IMR-90 (cell line): ENCODE results near the gene PDHB. TPM values are rescaled to one million over a fixed set of nuclear protein-coding genes. Genes with fewer than 3 reads are reported as not detected.

Experiments
- ATAC-seq: fragments of 200-7000 bp; cut with Tn5 transposase; 2 replicates; pipeline ENCODE4 v1.9.1; 2020; ENCODE audit warnings: low read depth, mild to moderate bottlenecking, moderate library complexity
- BruUV-seq: library from RNA; stranded (reverse); fragments of 400-500 nt; replicated peaks from 2 replicates; lab custom pipeline; 2021; lab: Mats Ljungman, UMichigan
- CTCF ChIA-PET: fragments of 300-600 bp; formaldehyde crosslinking; extraction: SDS; loops from one replicate; lab custom pipeline; 2021; ENCODE audit warnings: antibody characterized with exemption; lab: Yijun Ruan, JAX
- POLR2A ChIA-PET: fragments of 300-600 bp; sonication (Branson Sonifier 250); formaldehyde crosslinking; loops from one replicate; lab custom pipeline; 2022; ENCODE audit warnings: antibody characterized with exemption; ENCODE audit not compliant: unreplicated experiment; lab: Charles Lee
- DNase-seq: peaks from one replicate; pipeline ENCODE4 v3.0.0; 2013
- H2AFZ ChIP-seq: replicated peaks from 2 replicates; pipeline ENCODE3; 2013; ENCODE audit warnings: low read length, mild to moderate bottlenecking; ENCODE audit not compliant: poor library complexity
- H2AK5ac ChIP-seq: 2 replicates; pipeline ENCODE4 v1.6.1; 2013; ENCODE audit warnings: low read depth, low read length, inconsistent platforms
- H2AK9ac ChIP-seq: replicated peaks from 2 replicates; pipeline ENCODE3; 2013; ENCODE audit warnings: mild to moderate bottlenecking, low read depth, low read length, moderate library complexity; ENCODE audit not compliant: poor library complexity
- H2BK120ac ChIP-seq: 2 replicates; pipeline ENCODE4 v1.6.1; 2013; ENCODE audit warnings: low read depth, low read length, inconsistent platforms
- H2BK15ac ChIP-seq: 3 replicates; pipeline ENCODE4 v1.6.1; 2013; ENCODE audit warnings: low read depth, low read length, inconsistent platforms
- H2BK20ac ChIP-seq: 2 replicates; pipeline ENCODE4 v1.6.1; 2013; ENCODE audit warnings: low read depth, mild to moderate bottlenecking, inconsistent platforms, low read length, moderate library complexity
- H2BK5ac ChIP-seq: 2 replicates; pipeline ENCODE4 v1.6.1; 2013; ENCODE audit warnings: mild to moderate bottlenecking, low read depth, low read length, inconsistent platforms; ENCODE audit not compliant: poor library complexity, severe bottlenecking
- H3K14ac ChIP-seq: replicated peaks from 2 replicates; pipeline ENCODE4 v1.6.1; 2013; ENCODE audit warnings: low read depth, low read length, inconsistent platforms
- H3K18ac ChIP-seq: 2 replicates; pipeline ENCODE4 v1.6.1; 2013; ENCODE audit warnings: low read depth, low read length, control low read depth
- H3K23ac ChIP-seq: 2 replicates; pipeline ENCODE4 v1.6.1; 2013; ENCODE audit warnings: low read depth, low read length, inconsistent platforms
- H3K27ac ChIP-seq: 2 replicates; pipeline ENCODE4 v1.5.1; 2013; ENCODE audit warnings: mild to moderate bottlenecking, control low read depth, low read length; ENCODE audit not compliant: insufficient read depth
- H3K27me3 ChIP-seq: 2 replicates; pipeline ENCODE4 v1.6.1; 2013; ENCODE audit warnings: low read length; ENCODE audit not compliant: control insufficient read depth, insufficient read depth
- H3K36me3 ChIP-seq: 2 replicates; pipeline ENCODE4 v1.6.1; 2013; ENCODE audit warnings: low read length, mixed read lengths; ENCODE audit not compliant: control insufficient read depth, insufficient read depth
- H3K4ac ChIP-seq: 2 replicates; pipeline ENCODE4 v1.6.1; 2013; ENCODE audit warnings: low read depth, low read length, inconsistent platforms
- H3K4me1 ChIP-seq: 2 replicates; pipeline ENCODE4 v1.6.1; 2013; ENCODE audit warnings: low read length, mixed read lengths; ENCODE audit not compliant: control insufficient read depth, insufficient read depth
- H3K4me2 ChIP-seq: 2 replicates; pipeline ENCODE4 v1.6.1; 2013; ENCODE audit warnings: low read depth, mild to moderate bottlenecking, control low read depth, low read length, moderate library complexity
- H3K4me3 ChIP-seq: 2 replicates; pipeline ENCODE4 v1.5.1; 2013; ENCODE audit warnings: low read depth, mild to moderate bottlenecking, control low read depth, low read length, moderate library complexity; ENCODE audit not compliant: insufficient read depth
- H3K56ac ChIP-seq: 2 replicates; pipeline ENCODE4 v1.6.1; 2013; ENCODE audit warnings: low read length, inconsistent platforms; ENCODE audit not compliant: insufficient read depth; ENCODE audit errors: extremely low read depth
- H3K79me1 ChIP-seq, 2 experiments: 2 replicates each; pipeline ENCODE4 v1.6.1; 2013; ENCODE audit warnings: low read length in 2 of 2, inconsistent platforms in 1 of 2, low read depth in 1 of 2
- H3K9ac ChIP-seq: 2 replicates; pipeline ENCODE4 v1.6.1; 2013; ENCODE audit warnings: low read depth, low read length, control low read depth
- H3K9me1 ChIP-seq: 2 replicates; pipeline ENCODE4 v1.6.1; 2013; ENCODE audit warnings: low read length, inconsistent platforms; ENCODE audit not compliant: insufficient read depth
- H3K9me3 ChIP-seq: 2 replicates; pipeline ENCODE4 v1.6.1; 2013; ENCODE audit warnings: low read length; ENCODE audit not compliant: control insufficient read depth, insufficient read depth
- H4K20me1 ChIP-seq: 2 replicates; pipeline ENCODE4 v1.6.1; 2013; ENCODE audit warnings: low read length, inconsistent platforms; ENCODE audit not compliant: insufficient read depth
- H4K5ac ChIP-seq: 2 replicates; pipeline ENCODE4 v1.6.1; 2013; ENCODE audit warnings: mild to moderate bottlenecking, low read depth, low read length, control low read depth
- H4K8ac ChIP-seq, 2 experiments: 2 replicates each; pipeline ENCODE4 v1.6.1; 2013; ENCODE audit warnings: low read depth in 2 of 2, low read length in 2 of 2, control low read depth in 1 of 2, inconsistent platforms in 1 of 2
- H4K91ac ChIP-seq: 2 replicates; pipeline ENCODE4 v1.6.1; 2013; ENCODE audit warnings: low read depth, low read length, inconsistent platforms; ENCODE audit not compliant: insufficient read depth
- CTCF ChIP-seq: conservative IDR thresholded peaks from 2 replicates; pipeline ENCODE4 v1.5.1; 2012; ENCODE audit warnings: mild to moderate bottlenecking, low read depth, low read length, improper control_type of control experiment
- ELK1 ChIP-seq: fragments of 150-350 bp; IDR thresholded peaks from 2 replicates; pipeline ENCODE4 v1.6.1; 2016; ENCODE audit warnings: low read depth, mild to moderate bottlenecking, low read length, moderate library complexity, borderline replicate concordance
- MAFK ChIP-seq: IDR thresholded peaks from 2 replicates; pipeline ENCODE4 v1.6.1; 2012; ENCODE audit warnings: low read depth, low read length, improper control_type of control experiment
- MAZ ChIP-seq: IDR thresholded peaks from 2 replicates; pipeline ENCODE4 v1.6.1; 2012; ENCODE audit warnings: low read depth, mild to moderate bottlenecking, low read length, improper control_type of control experiment, moderate library complexity, borderline replicate concordance
- RCOR1 ChIP-seq: IDR thresholded peaks from 2 replicates; pipeline ENCODE4 v1.6.1; 2012; ENCODE audit warnings: mild to moderate bottlenecking, low read length, improper control_type of control experiment; ENCODE audit not compliant: insufficient replicate concordance
- SMC3 ChIP-seq: fragments of 150-350 bp; IDR thresholded peaks from 2 replicates; pipeline ENCODE4 v1.6.1; 2016; ENCODE audit warnings: low read depth, mild to moderate bottlenecking, antibody characterized with exemption, low read length, moderate library complexity
- WGBS, 2 experiments: methylation state at CpG; one replicate each; pipeline versions ENCODE4 v1.1.5 to v1.1.7; 2013; ENCODE audit warnings: missing lambda C conversion rate in 2 of 2; ENCODE audit not compliant: insufficient read length in 1 of 2; ENCODE audit errors: extremely low coverage in 2 of 2; 5-methylcytosine and 5-hydroxymethylcytosine counted together
- dilution Hi-C: fragments of 300-500 bp; cut with HindIII; formaldehyde crosslinking; loops from one replicate; pipeline ENCODE4 v1.14.3; 2018; ENCODE audit warnings: low sequenced_read_pairs; ENCODE audit not compliant: unreplicated experiment
- in situ Hi-C: fragments of 300-500 bp; cut with MboI; formaldehyde crosslinking; loops from 3 replicates; pipeline ENCODE4 v1.14.3; 2019; ENCODE audit warnings: low sequenced_read_pairs, inconsistent platforms, mixed read lengths
- intact Hi-C: fragments of 100-400 bp; cut with micrococcal nuclease; formaldehyde crosslinking; loops from 2 replicates; pipeline ENCODE4 v1.10.0; 2022
- polyA plus RNA-seq, 3 experiments: library from polyadenylated mRNA; depleted of rRNA; stranded (reverse); fragments of >200 nt; gene quantifications; 2 replicates each; pipeline ENCODE4 v1.2.3, GENCODE V29; 2012; ENCODE audit warnings: low replicate concordance in 1 of 3
- total RNA-seq: library from RNA; depleted of rRNA; stranded (reverse); fragments of >200 nt; gene quantifications from 2 replicates; pipeline ENCODE4 v1.2.3, GENCODE V29; 2012

Gene PDHB
- total and polyA plus RNA-seq, 2 of the 4 experiments (the other 2 are of a cell fraction) = 69.2 to 73.5 TPM

- no peaks in the 10 kb centered on the region for H3K9me3 ChIP-seq
- no peak overlapping the region for H4K8ac ChIP-seq
- H3K9me1 ChIP-seq = peaks cover 10% of the 10 kb centered on the region
- no peak overlapping the region for H3K56ac ChIP-seq
- H4K5ac ChIP-seq = no peak overlapping the region
- H4K91ac ChIP-seq = no peak overlapping the region
- in situ Hi-C loops (no loop called here), intact Hi-C loops (loop anchor here (5.0 kb wide), 1 partner anchor 36 kb away; no protein-coding TSS in a partner anchor), dilution Hi-C loops (no loop called here)
- ATAC-seq (no peak), DNase-seq (no peak)
- H2AK5ac ChIP-seq = no peak overlapping the region
- no peaks in the 10 kb centered on the region for H4K20me1 ChIP-seq
- POLR2A ChIA-PET = no interaction called here
- BruUV-seq = no TSS peak
- H3K4me3 ChIP-seq = no peak overlapping the region
- TF ChIP-seq MAZ = no peak
- no peak for TF ChIP-seq ELK1
- TF ChIP-seq MAFK = no peak
- no peak for TF ChIP-seq SMC3
- no peak for TF ChIP-seq CTCF
- no peak for TF ChIP-seq RCOR1
- peaks cover 14% of the 10 kb centered on the region for H3K4me1 ChIP-seq
- H2AFZ ChIP-seq = no peak overlapping the region
- H2BK15ac ChIP-seq = no peak overlapping the region
- H2BK20ac ChIP-seq = no peak overlapping the region
- H3K14ac ChIP-seq = no peak overlapping the region
- CTCF ChIA-PET = interaction anchor here (1.0 kb wide), 1 partner anchor 11 kb away, joined by 3 read pairs; no protein-coding TSS in a partner anchor
- H3K4me2 ChIP-seq = no peak overlapping the region
- H2AK9ac ChIP-seq = no peak overlapping the region
- no peak overlapping the region for H3K9ac ChIP-seq
- H3K27ac ChIP-seq = no peak overlapping the region
- H3K79me1 ChIP-seq = no peaks in the 10 kb centered on the region
- H2BK120ac ChIP-seq = no peak overlapping the region
- H3K4ac ChIP-seq = no peak overlapping the region
- no peaks in the 10 kb centered on the region for H3K36me3 ChIP-seq
- H3K18ac ChIP-seq = no peak overlapping the region
- no peak overlapping the region for H2BK5ac ChIP-seq
- no CpG with 5 or more reads among the region's 1 CpG for WGBS, 2 experiments
- H3K27me3 ChIP-seq = 0 out of 2 replicates have a peak, but pooled peaks cover 1% of the 10 kb centered on the region
- H3K23ac ChIP-seq = no peak overlapping the region
These were observed 39.6 kb upstream of the PDHB start for GRCh38 chr3:58473275-58473674.
